HG02852 (cell line): ENCODE data around the gene SAP30L.

Experiments
- ATAC-seq: cut with Tn5 transposase; IDR thresholded peaks from one replicate; pipeline ENCODE4 v1.9.1; 2021; ENCODE audit warnings: mild to moderate bottlenecking, moderate library complexity; ENCODE audit not compliant: unreplicated experiment

The SAP30L gene

GRCh38 chr5:154418344-154418820 is 27.4 kb upstream of the SAP30L start:
- no peak for ATAC-seq

GRCh38 chr5:154419236-154419635 is 26.6 kb upstream of the SAP30L start:
- ATAC-seq: no peak

- ATAC-seq: no peak
Measured at GRCh38 chr5:154421868-154422267, 23.9 kb upstream of the SAP30L start.

GRCh38 chr5:154422298-154422697 is 23.5 kb upstream of the SAP30L start:
- ATAC-seq: no peak

- ATAC-seq: no peak
Measured at GRCh38 chr5:154428208-154428607, 17.6 kb upstream of the SAP30L start.

GRCh38 chr5:154429341-154429740 is 16.5 kb upstream of the SAP30L start:
- no peak for ATAC-seq

GRCh38 chr5:154430466-154430865 is 15.3 kb upstream of the SAP30L start:
- ATAC-seq: no peak

GRCh38 chr5:154430961-154431630 is 14.7 kb upstream of the SAP30L start:
- no peak for ATAC-seq

GRCh38 chr5:154435226-154435625 is 10.6 kb upstream of the SAP30L start:
- no peak for ATAC-seq

- ATAC-seq: no peak
Measured at GRCh38 chr5:154437281-154437965, 8.4 kb upstream of the SAP30L start.

- no peak for ATAC-seq
Measured at GRCh38 chr5:154440540-154440939, 5.3 kb upstream of the SAP30L start.

- ATAC-seq: no peak
Measured at GRCh38 chr5:154442801-154443200, 3.0 kb upstream of the SAP30L start.

GRCh38 chr5:154444556-154445421 is 1.0 kb upstream of the SAP30L start:
- ATAC-seq: no peak

GRCh38 chr5:154446195-154447088 is 645 bp downstream of the SAP30L start:
- ATAC-seq: peak; percentile 21

GRCh38 chr5:154447089-154447725 is 1.4 kb downstream of the SAP30L start:
- no peak for ATAC-seq

GRCh38 chr5:154449786-154450185 is 4.0 kb downstream of the SAP30L start:
- ATAC-seq: no peak

- ATAC-seq: no peak
Measured at GRCh38 chr5:154451957-154452356, 6.2 kb downstream of the SAP30L start.

GRCh38 chr5:154455585-154455984 is 9.8 kb downstream of the SAP30L start:
- ATAC-seq: no peak

GRCh38 chr5:154456540-154456939 is 10.7 kb downstream of the SAP30L start:
- ATAC-seq: no peak

GRCh38 chr5:154459015-154459414 is 13.2 kb downstream of the SAP30L start:
- ATAC-seq: no peak
